ENCODE measurements around the gene TSPOAP1.

TSPOAP1 gene

DNA sequence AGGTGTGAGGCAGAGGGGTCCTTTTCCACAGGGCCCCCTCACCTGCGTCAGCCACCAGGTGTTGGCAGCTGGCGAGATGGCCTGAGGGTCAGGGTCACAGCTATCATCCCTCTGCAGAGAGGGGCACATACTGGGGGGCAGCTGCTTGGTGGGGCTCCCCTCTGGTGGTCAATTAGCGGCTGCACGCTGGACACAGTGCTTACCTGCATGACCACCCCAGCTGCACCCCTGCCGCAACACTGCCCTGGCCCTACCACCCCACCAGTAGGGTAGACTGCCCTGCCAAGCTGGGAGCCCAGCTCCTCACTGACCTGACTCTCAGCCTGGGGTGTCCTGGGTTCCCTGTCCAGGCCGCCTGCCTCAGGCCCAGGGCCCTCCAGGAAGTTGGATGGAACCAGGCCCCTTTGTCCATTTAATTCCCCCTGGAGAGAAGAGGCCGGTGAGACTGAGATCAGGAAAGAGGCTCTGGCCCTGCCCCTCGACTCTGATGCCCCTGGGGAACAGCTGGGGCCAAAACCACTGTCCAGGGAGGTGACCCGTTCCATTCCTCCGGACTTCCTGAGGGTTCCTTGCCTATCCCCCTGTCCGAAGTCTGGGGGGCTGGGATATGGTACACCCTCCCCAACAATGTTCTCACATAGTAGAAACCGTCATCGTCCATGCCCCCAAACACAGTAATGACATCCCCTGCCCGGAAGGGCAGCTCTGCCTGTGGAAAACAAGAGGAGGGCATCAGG lies 23.7 kb downstream of the TSPOAP1 start:
- no peak for DNase-seq (ENCODE audit: low spot score)

DNA sequence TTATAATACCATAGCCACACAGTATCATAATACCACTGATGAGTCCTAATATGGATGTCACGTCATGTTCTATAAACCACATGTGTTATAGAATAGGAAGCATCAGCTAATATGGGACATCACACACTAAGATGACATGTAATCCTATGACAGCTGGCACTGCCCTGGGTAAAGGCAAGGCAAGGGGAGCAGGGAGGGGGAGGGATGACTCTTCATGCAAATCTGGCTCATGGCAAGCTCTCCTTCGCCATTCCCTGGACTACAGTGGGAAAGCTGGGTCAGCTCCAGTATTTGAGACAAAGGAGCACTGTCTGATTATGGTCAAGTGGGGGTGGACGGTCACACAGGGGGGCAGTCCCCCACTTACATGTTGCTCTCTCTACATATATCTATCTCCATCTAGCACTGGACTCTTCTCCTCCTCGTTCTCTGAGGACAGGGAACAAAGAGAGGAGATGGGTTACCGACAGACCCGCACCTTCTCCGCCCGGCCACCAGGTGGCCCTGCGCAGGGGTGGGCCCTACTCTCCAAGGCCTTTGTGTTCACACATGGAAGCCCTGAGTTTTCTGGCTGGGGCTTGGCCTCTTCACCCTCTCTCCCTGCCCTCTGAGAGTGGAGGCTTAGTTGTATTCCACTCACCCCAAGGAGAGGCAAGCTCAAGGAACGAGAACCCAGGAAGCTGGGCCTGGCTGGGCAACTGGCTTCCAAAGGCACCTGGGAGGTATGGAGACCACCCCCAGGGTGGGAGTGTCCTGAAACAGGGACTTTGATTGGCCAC lies 24.4 kb downstream of the TSPOAP1 start:
- DNase-seq (ENCODE audit: low spot score), result peak; percentile 71

DNA sequence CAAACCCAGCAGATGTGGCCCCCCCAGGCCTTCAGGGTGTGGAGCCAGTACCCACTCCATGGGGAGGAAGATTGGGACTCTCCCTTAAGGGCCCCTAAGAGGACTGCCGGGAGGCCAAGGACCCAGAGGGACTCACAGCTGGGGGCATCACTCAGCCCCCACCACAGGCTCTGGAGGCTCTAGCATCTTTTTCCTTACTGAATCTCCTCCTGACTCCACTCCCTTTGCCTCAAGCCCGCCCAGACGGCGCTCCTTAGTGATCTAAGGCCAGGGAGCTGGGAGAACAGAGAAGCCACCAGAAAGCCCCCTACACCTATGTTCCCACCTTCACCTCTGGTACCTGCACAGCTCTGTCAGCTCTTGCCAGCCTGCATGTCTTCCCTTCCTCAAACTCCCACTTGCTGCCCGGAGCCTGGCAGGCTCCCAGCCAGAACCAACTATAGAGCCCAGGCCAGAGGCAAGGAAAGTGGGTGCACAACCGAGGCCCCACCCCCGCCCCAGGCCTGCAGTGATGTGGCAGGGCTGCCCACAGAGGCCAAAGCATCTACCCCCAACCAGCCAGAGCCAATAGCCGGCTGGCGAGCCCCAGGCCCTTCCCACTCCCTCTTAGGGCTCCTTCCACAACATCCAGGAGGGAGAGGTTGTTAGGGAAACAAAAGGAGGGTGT lies 25.5 kb downstream of the TSPOAP1 start:
- DNase-seq (ENCODE audit: low spot score), result no peak

DNA sequence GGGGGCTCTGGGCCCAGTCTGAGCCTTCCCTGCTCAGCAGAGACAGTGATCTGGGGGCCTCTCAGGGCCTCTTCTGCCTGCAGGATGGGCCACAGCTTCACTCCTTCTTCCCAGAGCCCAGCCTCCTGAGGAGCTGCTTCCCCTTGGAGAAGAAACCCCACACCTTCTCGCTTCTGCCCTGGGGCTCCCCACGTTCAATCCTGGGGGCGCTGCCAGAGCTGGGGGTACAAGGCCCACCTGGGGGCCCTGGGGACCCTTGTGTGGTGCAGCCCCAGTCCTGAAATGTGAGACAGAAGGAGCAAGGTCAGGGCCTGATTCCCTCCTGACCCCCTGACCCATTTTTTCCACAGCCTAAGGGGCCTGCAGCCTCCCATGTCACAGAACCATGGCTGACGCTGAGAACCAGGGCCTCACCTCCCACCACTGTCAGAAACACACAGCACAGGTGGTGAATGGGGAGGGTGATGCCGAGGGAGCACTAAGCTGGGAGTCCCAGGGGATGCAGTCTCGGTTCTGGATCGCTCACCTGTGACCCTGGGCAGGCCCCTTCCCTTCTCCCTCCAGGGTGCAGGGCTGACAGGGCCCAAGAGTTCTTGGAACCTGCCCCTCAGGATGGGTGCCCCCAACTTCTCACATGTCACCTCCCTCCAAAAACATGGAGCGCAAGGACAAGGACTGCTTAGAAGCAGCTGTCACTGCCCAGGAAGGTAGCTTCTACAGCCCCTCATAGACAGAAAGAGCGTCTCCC lies 26.2 kb downstream of the TSPOAP1 start:
- DNase-seq (ENCODE audit: low spot score), result no peak

DNA sequence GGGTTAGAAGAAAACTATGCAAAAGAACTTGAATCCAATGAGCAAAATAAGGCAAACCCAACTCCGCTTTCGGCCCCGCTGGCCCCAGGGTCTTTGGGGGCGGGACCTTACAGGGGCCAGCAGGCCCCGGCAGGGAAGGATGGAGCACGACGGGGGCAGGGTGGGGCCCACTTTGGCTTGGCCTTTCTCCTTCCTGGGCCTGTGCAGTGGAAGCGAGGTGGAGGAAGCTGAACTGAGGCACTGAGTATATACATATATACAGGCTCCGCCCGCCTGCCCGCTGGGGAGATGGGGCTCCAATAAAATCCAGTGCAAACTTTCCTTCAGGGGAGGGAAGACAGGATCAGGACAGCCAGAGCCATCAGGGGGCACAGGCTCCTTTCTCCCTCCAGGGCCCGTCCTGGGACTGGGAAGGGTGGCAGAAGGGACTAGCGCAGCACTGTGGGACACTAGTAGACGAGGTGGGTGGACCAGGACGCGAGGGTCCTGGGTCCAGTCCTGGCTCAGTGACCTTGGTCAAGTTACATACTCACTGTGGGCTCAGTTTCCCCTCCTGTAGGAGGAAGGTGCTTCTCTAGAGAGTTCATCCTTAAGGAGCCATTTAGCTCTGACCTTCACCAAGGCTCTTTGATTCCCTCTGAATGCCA lies 27.0 kb downstream of the TSPOAP1 start:
- no peak for DNase-seq (ENCODE audit: low spot score)

DNA sequence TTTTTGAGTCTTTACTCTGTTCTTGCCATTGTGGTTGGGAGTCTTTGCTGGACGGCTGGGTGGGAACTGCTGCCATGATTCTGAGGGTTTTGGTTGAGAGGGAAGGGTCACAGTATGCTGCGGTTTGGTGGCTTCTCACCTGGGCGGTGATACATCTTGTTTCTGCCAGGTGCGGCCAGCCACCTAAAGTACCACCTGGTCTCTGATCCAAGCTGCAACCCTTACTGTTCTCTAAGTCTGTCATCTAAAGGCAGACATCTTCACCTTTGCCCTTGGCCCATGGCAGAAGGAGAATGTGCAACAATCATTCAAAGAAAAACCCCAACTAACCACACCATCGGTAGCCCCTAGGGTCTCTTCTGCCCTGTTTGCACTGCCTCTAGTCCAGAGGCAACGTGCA lies 28.3 kb downstream of the TSPOAP1 start:
- DNase-seq (ENCODE audit: low spot score), result no peak

DNA sequence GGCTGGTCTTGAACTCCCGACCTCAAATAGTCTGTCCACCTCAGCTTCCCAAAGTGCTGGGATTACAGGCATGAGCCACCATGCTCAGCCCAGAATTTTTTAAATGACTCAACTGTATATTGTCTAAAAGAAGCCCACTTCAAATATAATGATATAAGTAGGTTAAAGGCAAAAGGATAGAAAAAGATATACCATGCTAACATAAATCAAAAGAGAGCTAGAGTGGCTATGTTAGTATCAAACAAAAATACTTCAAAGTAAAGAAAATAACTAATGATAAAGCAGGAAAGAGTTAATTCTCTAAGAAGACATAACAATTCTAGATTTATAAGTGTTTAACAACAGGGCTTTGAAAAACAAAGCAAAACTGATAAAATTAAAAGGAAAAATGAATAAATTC lies 34.6 kb downstream of the TSPOAP1 start:
- no peak for DNase-seq (ENCODE audit: low spot score)

DNA sequence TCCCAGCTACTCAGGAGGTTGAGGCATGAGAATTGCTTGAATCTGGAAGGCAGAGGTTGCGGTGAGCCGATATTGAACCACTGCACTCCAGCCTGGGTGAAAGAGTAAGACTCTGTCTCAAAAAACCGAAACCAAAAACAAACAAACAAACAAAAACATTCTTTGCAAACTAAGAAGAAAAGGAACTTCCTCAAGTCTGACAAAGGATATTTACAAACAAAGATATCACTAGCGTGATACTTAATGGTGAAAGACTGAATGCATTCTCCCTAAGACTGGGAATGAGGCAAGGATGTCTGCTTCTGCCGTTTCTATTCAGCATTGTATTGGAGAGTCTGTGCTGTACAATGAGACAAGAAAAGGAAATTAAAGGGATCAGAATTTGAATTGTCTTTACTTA lies 37.3 kb downstream of the TSPOAP1 start:
- no peak for DNase-seq (ENCODE audit: low spot score)

DNA sequence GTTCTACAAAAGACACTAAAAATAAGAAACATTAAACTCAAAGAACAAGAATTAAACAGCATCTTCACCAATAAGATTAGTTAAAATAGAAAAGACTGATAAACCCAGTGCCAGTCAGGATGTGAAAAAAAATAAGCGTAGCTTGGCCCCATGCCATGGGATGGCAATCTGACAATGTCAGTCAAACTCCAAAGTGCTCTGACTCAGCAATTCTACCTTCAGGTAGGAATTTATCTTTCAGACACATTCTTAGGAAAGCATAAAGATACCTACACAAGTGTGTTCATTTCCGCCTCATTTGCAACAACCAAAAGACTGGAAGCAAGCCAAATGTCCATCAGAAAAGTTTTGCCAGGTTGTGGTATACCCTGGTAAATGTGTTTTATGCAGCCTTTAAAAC lies 38.7 kb downstream of the TSPOAP1 start:
- DNase-seq (ENCODE audit: low spot score), result no peak

DNA sequence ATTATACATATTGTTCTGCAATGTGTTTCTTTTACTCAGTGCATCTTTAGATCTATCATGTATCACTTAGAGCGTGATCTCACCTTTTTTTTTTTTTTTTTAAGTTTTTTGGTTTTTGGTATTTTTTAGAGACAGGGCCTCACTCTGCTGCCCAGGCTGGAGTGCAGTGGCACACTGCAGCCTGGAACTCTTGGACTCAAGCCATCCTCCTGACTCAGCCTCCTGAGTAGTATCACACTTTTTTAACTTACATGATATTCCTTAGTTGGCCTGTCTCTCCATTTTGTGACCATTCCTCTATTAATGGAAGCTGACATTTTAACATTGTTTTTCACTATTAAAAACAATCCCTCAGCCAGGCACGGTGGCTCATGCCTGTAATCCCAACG lies 43.2 kb downstream of the TSPOAP1 start:
- DNase-seq (ENCODE audit: low spot score), result no peak

DNA sequence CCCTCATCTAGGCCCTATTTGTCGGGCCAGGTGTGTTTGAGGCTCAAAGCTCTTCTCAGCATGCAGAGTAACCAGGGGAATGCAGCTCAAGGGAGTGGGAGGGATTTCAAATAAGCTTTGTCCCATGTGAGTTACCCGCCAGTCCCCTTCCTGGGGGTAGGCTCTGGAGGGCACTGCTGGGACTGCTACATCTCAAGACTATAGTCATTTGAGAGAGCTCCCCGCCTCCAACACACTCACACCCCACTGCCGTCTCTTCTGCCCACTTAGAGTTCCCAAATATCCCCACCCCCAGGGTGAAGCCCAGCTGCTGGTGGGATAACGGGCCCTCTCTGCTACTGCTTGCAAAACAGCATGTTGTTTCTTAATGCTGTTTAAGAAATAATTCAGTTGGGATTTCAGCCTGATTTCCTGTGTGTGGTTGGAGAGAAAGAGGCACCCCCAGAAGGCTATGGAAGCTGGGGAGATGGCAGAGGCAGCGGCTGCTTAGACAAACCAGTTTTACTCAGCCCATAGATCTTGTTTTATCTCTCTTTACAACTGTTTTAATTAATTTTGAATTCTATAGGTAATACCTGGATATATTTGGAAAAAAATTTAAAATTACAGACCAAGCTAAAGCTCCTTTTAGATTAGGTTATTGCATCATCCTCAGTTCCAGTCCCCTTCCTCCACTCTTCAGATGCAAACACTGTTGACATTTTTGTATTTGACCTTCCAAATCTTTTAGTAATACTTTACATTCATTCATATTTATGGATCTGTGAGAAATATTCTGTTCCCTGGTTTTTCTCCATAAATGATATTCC lies 43.8 kb downstream of the TSPOAP1 start:
- no peak for DNase-seq (ENCODE audit: low spot score)

DNA sequence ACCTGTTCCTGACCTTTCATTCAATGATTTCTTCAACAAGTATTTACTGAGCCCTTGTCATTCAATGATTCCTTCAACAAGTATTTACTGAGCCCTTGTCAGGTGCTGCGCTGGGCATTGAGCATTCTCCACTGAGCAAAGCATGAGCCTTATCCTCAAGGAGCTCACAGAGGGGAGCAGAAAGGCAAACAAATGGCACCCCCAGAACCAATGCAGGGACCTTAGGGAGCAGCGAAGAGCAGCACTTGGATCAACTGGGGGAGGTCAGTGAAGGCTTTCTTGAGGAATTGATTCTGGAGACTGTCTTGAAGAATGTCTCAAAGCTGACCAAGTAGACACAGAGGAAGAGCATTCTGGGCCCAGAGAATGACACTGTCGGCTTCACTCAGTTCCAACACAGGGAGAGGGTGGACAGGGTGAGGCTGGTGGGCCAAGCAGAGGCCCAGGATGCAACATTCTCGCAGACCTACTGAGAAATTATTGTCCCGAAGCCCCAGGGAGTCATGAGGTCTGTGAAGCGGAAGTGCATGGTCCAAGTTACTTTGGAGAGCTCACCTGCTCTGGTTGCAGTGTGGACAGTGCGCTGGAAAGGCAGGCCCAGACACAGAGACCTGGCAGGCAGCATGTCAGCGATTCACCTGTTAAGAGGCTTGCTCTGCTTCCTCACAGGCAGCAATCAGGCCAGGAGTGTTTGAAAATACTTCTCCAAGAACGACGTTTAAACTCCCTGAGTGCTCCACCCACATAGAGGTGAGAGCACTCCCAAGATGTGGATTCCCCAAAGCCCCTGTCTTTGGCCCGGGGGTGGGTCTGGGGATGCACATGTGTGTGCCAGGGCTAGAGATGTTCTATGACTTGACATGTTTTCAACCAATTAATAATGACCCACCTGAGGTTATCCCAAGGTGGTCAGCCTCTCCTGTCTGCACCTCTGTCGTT lies 44.7 kb downstream of the TSPOAP1 start:
- no peak for DNase-seq (ENCODE audit: low spot score)

DNA sequence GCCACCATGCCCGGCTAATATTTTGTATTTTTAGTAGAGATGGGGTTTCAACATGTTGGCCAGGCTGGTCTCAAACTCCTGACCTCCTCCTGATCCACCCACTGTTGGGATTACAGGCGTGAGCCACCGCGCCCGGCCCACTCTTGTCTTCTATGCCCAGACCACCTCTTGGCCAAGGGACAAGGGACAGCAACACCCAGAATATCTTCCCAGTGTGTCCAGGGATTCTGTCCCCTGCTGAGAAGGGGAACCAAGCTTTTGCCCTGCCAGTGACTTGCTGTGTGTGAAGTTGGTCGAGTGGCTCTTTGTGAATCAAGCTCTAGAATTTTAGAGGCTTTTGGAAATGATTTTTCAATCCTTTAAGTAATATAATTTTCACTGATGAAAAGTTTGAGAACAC lies 46.2 kb downstream of the TSPOAP1 start:
- DNase-seq (ENCODE audit: low spot score), result no peak

DNA sequence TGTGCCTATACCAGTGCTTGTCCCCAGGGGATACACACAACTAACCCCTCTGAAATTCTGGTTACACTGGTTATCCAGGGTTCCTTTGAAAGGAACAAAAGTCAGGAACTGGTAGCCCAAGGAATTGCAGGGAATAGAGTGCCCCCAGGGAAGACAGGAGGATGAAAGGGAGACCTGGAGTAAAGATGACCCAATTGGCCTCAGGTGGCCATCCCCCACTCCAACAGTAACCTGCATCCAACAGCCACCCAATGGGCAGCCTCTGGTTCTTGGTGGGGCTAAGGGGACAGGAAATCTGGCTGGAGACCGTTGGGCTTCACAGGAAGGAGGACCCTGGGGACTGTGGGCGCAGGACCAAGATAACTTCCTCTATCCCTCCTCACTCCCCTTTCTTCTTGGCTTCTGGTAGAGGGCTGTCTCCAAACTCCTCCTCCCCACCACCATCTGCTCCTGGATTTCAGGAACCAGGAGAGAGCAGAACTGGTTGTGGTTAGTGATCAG lies 47.0 kb downstream of the TSPOAP1 start:
- no peak for DNase-seq (ENCODE audit: low spot score)

DNA sequence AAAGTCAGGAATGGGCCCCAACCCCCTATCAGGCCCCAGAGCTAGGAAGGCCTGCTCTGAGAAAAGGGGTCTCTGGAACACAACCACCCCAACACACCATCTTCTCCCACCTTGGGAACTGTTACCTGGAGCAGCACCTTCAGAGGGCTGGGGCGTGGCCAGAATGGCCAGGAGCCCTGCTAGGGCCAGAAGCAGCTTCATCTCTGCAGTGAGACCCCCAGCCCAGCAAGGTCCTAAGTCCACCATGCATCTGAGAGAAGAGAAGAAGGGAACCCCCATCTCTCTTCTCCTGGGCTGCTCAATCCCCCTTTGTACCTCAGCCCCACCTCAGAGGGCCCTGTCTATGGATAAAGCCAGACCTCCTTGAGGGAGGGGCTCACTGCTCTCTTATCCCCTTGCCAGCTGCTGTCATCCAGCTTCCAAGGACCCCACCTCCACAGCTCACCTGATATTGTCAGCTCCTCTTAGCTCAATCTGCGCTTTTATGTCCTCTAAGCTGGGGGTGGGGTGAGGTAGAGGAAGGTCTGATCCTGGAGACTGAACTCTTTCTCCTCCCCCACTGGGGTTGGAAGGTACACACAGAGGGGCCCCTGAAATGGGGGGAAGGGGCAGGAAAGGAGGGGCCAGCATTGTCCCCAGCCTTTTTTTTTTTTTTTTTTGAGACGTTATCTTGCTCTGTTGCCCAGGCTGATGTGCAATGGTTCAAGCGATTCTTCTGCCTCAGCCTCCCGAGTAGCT lies 47.9 kb downstream of the TSPOAP1 start, which contains the start of gene MPO:
MPO (minus strand) TSS at position 456 of the 738 bp plus-strand sequence; CDS start at position 279, 177 bp downstream.
- DNase-seq (ENCODE audit: low spot score), result no peak

DNA sequence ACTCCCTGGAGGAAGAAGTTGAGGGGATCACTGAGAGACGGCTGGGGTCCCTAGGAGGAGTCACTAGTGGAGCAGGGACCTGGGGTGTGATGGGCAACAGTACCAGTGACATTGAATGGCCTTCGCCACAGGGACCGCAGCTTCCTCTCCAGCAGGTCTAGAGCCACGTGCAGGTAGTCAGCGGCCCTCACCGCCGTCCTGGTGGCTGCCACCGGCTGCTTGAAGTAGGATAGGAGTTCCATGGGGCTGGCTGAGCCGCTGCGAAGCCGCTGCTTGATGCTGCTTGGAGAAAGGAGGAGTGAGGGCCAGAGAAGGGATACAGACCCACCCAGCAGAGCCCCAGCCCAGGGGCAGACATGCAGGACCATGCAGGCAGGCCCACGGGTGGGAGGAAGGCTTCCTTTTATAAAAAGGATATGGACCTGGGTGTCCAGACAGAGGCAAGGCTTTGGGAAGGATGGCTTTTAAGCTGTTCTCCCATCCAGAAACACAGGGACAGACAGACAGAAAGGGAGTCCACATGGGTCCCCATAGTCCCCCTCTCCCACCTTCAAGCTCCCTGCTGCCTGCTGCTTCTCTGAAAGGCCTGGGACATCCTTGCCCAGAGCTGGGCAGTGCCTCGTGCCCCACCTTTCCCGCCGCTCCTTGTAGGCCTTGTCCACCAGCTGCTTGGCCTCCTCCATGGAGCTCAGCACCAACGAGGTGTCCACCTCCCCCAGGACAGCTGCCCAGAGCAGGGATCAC lies 48.7 kb downstream of the TSPOAP1 start:
- no peak for DNase-seq (ENCODE audit: low spot score)

DNA sequence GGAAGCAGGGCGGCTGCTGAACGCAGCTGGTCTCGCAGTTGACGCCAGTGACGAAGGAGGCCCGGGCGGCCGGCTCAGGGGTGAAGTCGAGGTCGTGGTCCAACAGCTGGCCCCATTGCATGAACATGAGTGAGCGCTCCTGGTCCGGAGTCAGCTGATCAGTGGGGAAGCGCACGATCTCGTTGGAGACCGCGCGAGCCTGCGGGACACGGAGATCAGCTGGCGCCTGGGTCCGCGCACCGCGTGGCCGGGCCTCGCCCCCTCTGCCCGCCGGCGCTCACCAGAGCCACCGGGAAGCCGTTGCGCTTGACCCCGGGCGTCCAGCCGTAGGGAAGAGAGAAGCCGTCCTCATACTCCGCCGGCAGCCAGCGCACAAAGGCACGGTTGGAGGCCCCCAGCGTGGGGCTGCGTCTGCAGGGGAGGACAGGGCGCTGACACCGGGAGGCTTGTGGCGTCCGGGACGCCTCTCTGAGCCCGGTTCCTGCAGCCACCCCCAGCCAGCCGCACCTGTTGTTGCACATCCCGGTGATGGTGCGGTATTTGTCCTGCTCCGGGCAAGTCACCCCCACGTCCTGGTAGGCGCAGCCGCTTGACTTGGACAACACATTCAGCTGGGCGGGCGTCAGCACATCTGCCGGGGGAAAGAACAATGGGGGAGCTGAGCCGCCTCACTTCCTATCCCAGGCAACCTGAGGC lies 49.4 kb downstream of the TSPOAP1 start:
- peak; percentile 60 for DNase-seq (ENCODE audit: low spot score)

Data from SK-N-DZ (cell line).